Karpas-422 (cell line): ENCODE results near the gene MGRN1. TPM values are rescaled to one million over a fixed set of nuclear protein-coding genes. Genes with fewer than 3 reads are reported as not detected.

Experiments
- DNase-seq: peaks from one replicate; pipeline ENCODE4 v3.0.0-alpha.2; 2015
- H2AFZ ChIP-seq: fragments of 200-600 bp; sonication (generic); 2 replicates; pipeline ENCODE4 v1.6.1; 2014; ENCODE audit warnings: antibody characterized with exemption, low read length, mixed read lengths
- H3K27ac ChIP-seq: fragments of 200-600 bp; sonication (generic); 2 replicates; pipeline ENCODE4 v1.5.1; 2014; ENCODE audit warnings: mild to moderate bottlenecking, low read length, moderate library complexity
- H3K27me3 ChIP-seq: fragments of 200-600 bp; sonication (generic); 2 replicates; pipeline ENCODE4 v1.6.1; 2014; ENCODE audit warnings: low read length, mixed read lengths
- H3K36me3 ChIP-seq: fragments of 200-600 bp; sonication (generic); 2 replicates; pipeline ENCODE4 v1.6.1; 2014; ENCODE audit warnings: low read length, mixed read lengths; ENCODE audit not compliant: insufficient read depth
- H3K4me1 ChIP-seq: fragments of 200-600 bp; sonication (generic); 2 replicates; pipeline ENCODE4 v1.6.1; 2014; ENCODE audit warnings: mild to moderate bottlenecking, low read length, mixed read lengths
- H3K4me2 ChIP-seq: fragments of 200-600 bp; sonication (generic); 2 replicates; pipeline ENCODE4 v1.6.1; 2014; ENCODE audit warnings: low read length, low read depth, mild to moderate bottlenecking; ENCODE audit not compliant: poor library complexity, severe bottlenecking
- H3K4me3 ChIP-seq: fragments of 200-600 bp; sonication (generic); 2 replicates; pipeline ENCODE4 v1.5.1; 2014; ENCODE audit warnings: mild to moderate bottlenecking, antibody characterized with exemption, low read length, mixed read lengths
- H3K79me2 ChIP-seq: fragments of 200-600 bp; sonication (generic); 2 replicates; pipeline ENCODE4 v1.6.1; 2014; ENCODE audit warnings: mild to moderate bottlenecking, low read length, mixed read lengths
- H3K9ac ChIP-seq: fragments of 200-600 bp; sonication (generic); 2 replicates; pipeline ENCODE4 v1.6.0; 2014; ENCODE audit warnings: low read length
- H3K9me2 ChIP-seq: fragments of 200-600 bp; sonication (generic), shearing (Covaris generic); replicated peaks from 2 replicates; pipeline ENCODE4 v1.6.0; 2014; ENCODE audit warnings: mild to moderate bottlenecking, low read length, moderate library complexity; ENCODE audit not compliant: insufficient read depth
- H3K9me3 ChIP-seq: fragments of 300-700, 200-600 bp; sonication (generic); 2 replicates; pipeline ENCODE4 v1.6.1; 2014; ENCODE audit warnings: low read length, mixed read lengths
- H4K20me1 ChIP-seq: fragments of 200-600 bp; sonication (generic); 2 replicates; pipeline ENCODE4 v1.6.1; 2014; ENCODE audit warnings: mild to moderate bottlenecking, antibody characterized with exemption, low read length, low read depth; ENCODE audit not compliant: insufficient read depth
- total RNA-seq: library from RNA; depleted of rRNA; stranded (reverse); fragments of >200 nt; shearing (Covaris generic); gene quantifications from 2 replicates; pipeline ENCODE4 v1.2.3, GENCODE V29; 2014; ENCODE audit warnings: low replicate concordance

The MGRN1 gene
- total RNA-seq, 1 experiment from 2014 or later, result 23.0 TPM

GRCh38 chr16:4664538-4665418 lies 40.2 kb downstream of the MGRN1 start:
- H3K36me3 ChIP-seq, result peaks cover 14% of the 10 kb centered on the region; the same call in 1 of the 2 replicates
- H4K20me1 ChIP-seq, result no peaks in the 10 kb centered on the region
- no peak overlapping the region for H3K4me2 ChIP-seq
- H3K79me2 ChIP-seq, result no peaks in the 10 kb centered on the region
- DNase-seq, result no peak
- no peak overlapping the region for H3K4me3 ChIP-seq
- H3K27me3 ChIP-seq, result no peaks in the 10 kb centered on the region
- no peak overlapping the region for H2AFZ ChIP-seq
- no peaks in the 10 kb centered on the region for H3K4me1 ChIP-seq
- no peak overlapping the region for H3K27ac ChIP-seq
- H3K9ac ChIP-seq, result no peak overlapping the region
- no peaks in the 10 kb centered on the region for H3K9me3 ChIP-seq
- H3K9me2 ChIP-seq, result no peaks in the 10 kb centered on the region

DNA sequence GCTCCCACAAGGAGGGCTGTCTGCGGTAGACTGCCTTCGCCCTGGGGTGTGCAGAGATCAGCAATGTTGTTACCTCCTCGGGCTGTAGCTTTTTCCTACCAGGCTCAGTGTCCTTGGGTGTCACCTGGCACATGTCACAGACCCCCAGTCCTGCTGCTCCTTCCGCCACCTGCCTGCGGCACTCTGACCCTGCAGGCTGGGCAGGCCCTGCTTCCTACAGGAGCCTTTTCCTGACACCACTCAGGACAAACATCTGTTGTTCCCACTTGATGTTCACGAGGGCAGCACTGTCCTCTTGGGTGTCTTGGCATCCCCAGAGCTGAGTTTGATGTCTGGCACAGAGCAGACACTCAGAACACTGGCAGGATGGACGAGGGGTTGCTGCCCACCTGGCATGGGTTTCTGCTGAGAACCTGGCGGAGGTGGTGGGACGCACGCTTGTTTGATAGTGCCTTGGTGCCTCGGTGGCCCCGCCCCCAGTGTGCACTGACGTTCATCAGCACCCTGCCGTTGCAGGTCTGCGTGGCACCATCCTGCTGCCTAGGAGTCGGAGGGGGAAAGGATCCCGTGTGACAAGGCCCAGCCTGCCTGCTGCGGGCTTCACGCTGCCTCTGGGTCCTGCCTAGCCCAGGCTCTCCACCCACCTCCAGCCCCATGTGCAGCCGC lies 42.0 kb downstream of the MGRN1 start:
- no peak overlapping the region for H2AFZ ChIP-seq
- H3K4me2 ChIP-seq, result no peak overlapping the region
- H3K9ac ChIP-seq, result no peak overlapping the region
- peaks cover 14% of the 10 kb centered on the region; the same call in 1 of the 2 replicates for H3K36me3 ChIP-seq
- no peaks in the 10 kb centered on the region for H3K27me3 ChIP-seq
- H4K20me1 ChIP-seq, result no peaks in the 10 kb centered on the region
- no peak overlapping the region for H3K4me3 ChIP-seq
- H3K9me2 ChIP-seq, result no peaks in the 10 kb centered on the region
- no peak overlapping the region for H3K27ac ChIP-seq
- no peaks in the 10 kb centered on the region for H3K4me1 ChIP-seq
- no peak for DNase-seq
- H3K9me3 ChIP-seq, result no peaks in the 10 kb centered on the region
- no peaks in the 10 kb centered on the region for H3K79me2 ChIP-seq

DNA sequence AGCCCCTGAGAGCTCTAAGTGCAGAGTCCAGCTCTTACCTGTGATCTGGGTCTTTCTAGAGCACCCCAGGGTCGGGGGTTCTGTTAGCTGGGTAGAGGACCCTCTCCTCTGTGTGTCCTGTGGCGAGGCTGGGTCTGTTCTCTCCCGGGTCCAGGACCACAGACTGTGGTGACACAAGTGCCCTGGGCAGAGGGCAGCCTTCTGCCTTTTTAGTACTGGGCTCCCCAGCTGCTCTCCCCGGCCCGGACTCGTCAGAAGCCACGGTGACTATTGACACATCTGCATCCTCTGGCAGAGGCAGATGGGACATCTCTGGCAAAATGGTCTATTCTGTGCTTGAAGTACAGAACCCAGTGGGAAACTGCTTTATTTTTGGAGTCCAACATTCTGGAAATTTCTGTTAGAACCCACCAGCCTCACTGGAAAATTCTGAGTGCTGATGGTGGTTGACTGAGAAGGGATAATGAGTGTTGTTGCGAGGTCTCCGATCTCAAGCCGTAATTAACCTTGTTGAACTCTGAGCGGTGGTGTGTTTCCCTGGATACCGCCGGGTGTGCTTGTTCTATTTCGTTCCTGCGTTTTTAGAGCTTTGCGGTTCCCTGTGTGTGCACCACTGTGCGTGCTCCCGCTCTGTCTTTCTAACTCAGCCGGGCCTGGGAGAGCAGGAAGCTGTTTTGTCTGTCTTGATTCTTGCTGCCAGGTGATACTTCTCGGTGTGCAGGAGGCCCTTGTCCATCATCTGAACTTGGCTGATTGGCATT lies 42.8 kb downstream of the MGRN1 start:
- Histone ChIP-seq H3K36me3 (peaks cover 14% of the 10 kb centered on the region; the same call in 1 of the 2 replicates), H3K4me2 (no peak overlapping the region), H3K9ac (no peak overlapping the region), H2AFZ (no peak overlapping the region), H3K4me3 (no peak overlapping the region), H3K27me3 (no peaks in the 10 kb centered on the region), H3K27ac (no peak overlapping the region), H3K9me2 (no peaks in the 10 kb centered on the region), H4K20me1 (no peaks in the 10 kb centered on the region), H3K9me3 (no peaks in the 10 kb centered on the region), H3K79me2 (no peaks in the 10 kb centered on the region), H3K4me1 (no peaks in the 10 kb centered on the region)
- no peak for DNase-seq

GRCh38 chr16:4668313-4668960 lies 43.8 kb downstream of the MGRN1 start:
- Histone ChIP-seq H3K9ac (no peak overlapping the region), H3K9me3 (no peaks in the 10 kb centered on the region), H3K27me3 (no peaks in the 10 kb centered on the region), H3K27ac (no peak overlapping the region), H3K4me1 (no peaks in the 10 kb centered on the region), H3K9me2 (no peaks in the 10 kb centered on the region), H3K36me3 (peaks cover 14% of the 10 kb centered on the region; the same call in 1 of the 2 replicates), H4K20me1 (no peaks in the 10 kb centered on the region), H3K79me2 (no peaks in the 10 kb centered on the region), H3K4me3 (no peak overlapping the region), H3K4me2 (no peak overlapping the region), H2AFZ (no peak overlapping the region)
- DNase-seq, result no peak

DNA sequence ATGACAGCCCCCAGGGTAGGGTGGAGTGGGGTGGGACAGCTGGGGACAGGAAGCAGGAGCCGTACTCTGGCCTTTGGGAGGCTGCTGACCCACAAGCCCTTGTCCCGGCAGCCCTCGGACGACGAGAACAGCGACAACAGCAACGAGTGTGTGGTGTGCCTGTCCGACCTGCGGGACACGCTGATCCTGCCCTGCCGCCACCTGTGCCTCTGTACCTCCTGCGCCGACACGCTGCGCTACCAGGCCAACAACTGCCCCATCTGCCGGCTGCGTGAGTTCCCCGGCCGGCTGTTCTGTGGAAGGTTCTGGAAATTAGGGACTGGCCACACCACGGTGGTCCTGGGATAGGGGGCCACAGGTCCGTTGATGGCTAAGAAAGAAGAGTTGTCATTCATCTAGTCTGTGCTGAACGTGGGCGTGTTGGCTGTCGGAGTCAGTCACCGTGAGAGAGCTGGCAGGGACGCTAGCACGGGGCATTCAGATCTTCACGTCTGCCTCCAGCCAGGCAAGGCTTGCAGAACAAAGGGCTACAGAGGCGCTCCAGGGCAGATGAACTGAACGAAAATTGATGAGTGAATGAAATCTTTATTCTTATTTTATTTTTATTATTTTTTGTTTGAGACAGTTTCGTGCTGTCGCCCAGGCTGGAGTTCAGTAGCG lies 48.9 kb downstream of the MGRN1 start:
- no peak overlapping the region for H3K9ac ChIP-seq
- H3K27me3 ChIP-seq, result no peaks in the 10 kb centered on the region
- H3K79me2 ChIP-seq, result no peaks in the 10 kb centered on the region
- H3K27ac ChIP-seq, result no peak overlapping the region
- no peak overlapping the region for H3K4me2 ChIP-seq
- H4K20me1 ChIP-seq, result no peaks in the 10 kb centered on the region
- no peak for DNase-seq
- H3K4me1 ChIP-seq, result no peaks in the 10 kb centered on the region
- peaks cover 5% of the 10 kb centered on the region; the same call in 1 of the 2 replicates for H3K36me3 ChIP-seq
- no peak overlapping the region for H3K4me3 ChIP-seq
- H3K9me3 ChIP-seq, result no peaks in the 10 kb centered on the region
- no peaks in the 10 kb centered on the region for H3K9me2 ChIP-seq
- no peak overlapping the region for H2AFZ ChIP-seq

DNA sequence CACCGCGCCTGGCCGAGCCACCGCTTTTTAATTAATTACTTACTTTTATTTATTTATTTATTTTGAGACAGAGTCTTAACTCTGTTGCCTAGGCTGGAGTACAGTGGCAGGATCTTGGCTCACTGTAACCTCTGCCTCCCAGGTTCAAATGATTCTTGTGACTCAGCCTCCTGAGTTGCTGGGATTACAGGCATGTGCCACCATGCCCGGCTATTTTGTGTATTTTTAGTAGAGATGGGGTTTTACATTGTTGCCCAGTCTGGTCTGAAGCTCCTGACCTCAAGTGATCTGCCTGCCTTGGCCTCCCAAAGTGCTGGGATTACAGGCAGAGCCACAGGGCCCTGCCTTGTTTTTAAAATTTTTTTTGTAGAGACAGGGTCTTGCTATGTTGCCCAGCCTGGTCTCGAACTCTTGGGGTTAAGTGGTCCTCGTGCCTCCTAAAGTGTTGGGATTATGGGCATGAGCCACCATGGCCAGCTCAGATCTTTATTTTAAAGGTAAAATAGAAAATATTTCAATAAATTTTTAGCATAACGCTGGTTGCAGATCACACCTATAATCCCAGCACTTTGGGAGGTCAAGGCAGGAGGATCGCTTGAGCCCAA lies 50.4 kb downstream of the MGRN1 start:
- Histone ChIP-seq H3K4me1 (no peaks in the 10 kb centered on the region), H3K4me3 (no peak overlapping the region), H3K27me3 (no peaks in the 10 kb centered on the region), H4K20me1 (no peaks in the 10 kb centered on the region), H3K9me3 (no peaks in the 10 kb centered on the region), H3K36me3 (no peaks in the 10 kb centered on the region), H3K9ac (no peak overlapping the region), H3K4me2 (no peak overlapping the region), H2AFZ (no peak overlapping the region), H3K9me2 (no peaks in the 10 kb centered on the region), H3K79me2 (no peaks in the 10 kb centered on the region), H3K27ac (no peak overlapping the region)
- DNase-seq, result no peak

DNA sequence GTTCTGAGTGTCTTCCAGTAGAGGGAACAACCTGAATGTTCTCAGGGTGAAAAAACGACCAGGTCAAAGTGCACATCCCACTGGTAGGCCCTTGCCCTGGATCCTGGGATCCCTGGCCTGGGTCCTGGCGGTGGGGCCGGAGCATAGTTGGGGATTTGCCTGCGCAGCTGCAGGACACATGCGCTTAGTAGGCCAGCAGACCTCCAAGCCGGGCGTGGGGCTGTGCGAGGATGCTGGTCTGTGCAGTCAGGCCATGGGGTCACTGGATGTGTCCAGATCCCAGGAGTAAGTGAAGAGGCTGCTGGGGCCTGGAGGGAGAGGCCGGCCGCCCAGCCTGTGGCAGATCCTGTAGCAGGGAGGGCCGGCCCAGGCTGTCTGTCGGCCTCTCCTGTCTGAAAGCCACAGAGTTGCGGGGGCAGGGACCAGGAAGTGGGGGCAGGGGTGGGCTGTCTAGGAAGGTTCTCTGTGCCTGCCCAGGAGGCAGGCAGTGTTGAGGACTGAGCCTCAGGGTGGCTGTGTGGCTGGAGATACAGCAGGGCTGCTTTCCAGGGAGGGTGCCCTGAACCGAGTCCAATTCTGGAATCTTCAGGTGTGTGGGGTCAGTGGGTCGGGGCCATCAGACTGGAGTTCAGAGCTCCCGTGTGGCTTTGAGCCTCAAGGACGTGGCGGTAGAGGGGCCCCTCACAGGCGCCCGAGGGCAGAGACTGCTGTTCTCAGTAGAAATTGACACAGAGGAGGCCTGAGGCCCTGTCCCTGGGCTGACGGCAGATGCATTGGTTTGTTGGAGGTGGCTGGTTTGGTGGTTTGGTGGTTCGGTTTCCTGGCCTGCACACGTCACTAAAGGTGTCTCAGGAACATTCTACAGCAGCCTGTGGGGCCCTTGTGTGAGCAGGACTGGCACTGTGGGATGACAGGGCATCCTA lies 51.5 kb downstream of the MGRN1 start:
- H3K9me2 ChIP-seq, result no peaks in the 10 kb centered on the region
- no peaks in the 10 kb centered on the region for H4K20me1 ChIP-seq
- H3K36me3 ChIP-seq, result no peaks in the 10 kb centered on the region
- H2AFZ ChIP-seq, result no peak overlapping the region
- H3K4me2 ChIP-seq, result no peak overlapping the region
- no peaks in the 10 kb centered on the region for H3K9me3 ChIP-seq
- no peak overlapping the region for H3K9ac ChIP-seq
- no peaks in the 10 kb centered on the region for H3K27me3 ChIP-seq
- H3K27ac ChIP-seq, result no peak overlapping the region
- no peak for DNase-seq
- no peaks in the 10 kb centered on the region for H3K4me1 ChIP-seq
- no peak overlapping the region for H3K4me3 ChIP-seq
- H3K79me2 ChIP-seq, result no peaks in the 10 kb centered on the region
